Panc1 (cell line): ENCODE results near the gene TULP3. TPM values are rescaled to one million over a fixed set of nuclear protein-coding genes. Genes with fewer than 3 reads are reported as not detected.

Experiments
- ATAC-seq: fragments of 200-7000 bp; cut with Tn5 transposase; 2 replicates; pipeline ENCODE4 v1.9.1; 2020; ENCODE audit warnings: mild to moderate bottlenecking, moderate library complexity
- BruUV-seq: library from RNA; stranded (reverse); fragments of 400-500 nt; replicated peaks from 2 replicates; lab custom pipeline; 2021; lab: Mats Ljungman, UMichigan
- CTCF ChIA-PET: fragments of 300-600 bp; sonication (Branson Sonifier 250); formaldehyde crosslinking; loops from one replicate; lab custom pipeline; 2022; ENCODE audit warnings: antibody characterized with exemption; lab: Charles Lee
- POLR2A ChIA-PET: fragments of 300-600 bp; sonication (Branson Sonifier 250); formaldehyde crosslinking; loops from one replicate; lab custom pipeline; 2022; ENCODE audit warnings: antibody characterized with exemption; lab: Charles Lee
- DNase-seq: peaks from one replicate; pipeline ENCODE4 v3.0.0-alpha.2; 2010; ENCODE audit warnings: low read depth, low spot score
- H3K27ac ChIP-seq: 2 replicates; pipeline ENCODE4 v1.5.1; 2011; ENCODE audit warnings: mild to moderate bottlenecking, low read length, inconsistent platforms
- H3K27me3 ChIP-seq: fragments of 200-500 bp; sonication (Bioruptor generic); 2 replicates; pipeline ENCODE4 v1.6.0; 2014; ENCODE audit warnings: low read length, inconsistent platforms; ENCODE audit not compliant: control insufficient read depth, insufficient read depth
- H3K36me3 ChIP-seq: fragments of 200-500 bp; sonication (Bioruptor generic); 2 replicates; pipeline ENCODE4 v1.5.1; 2014; ENCODE audit warnings: inconsistent platforms, mild to moderate bottlenecking, low read length, moderate library complexity; ENCODE audit not compliant: control insufficient read depth, insufficient read depth
- H3K4me1 ChIP-seq: 2 replicates; pipeline ENCODE4 v1.5.1; 2011; ENCODE audit warnings: inconsistent platforms, mild to moderate bottlenecking, low read length, moderate library complexity; ENCODE audit not compliant: control insufficient read depth, insufficient read depth
- H3K4me3 ChIP-seq, 2 experiments: 2 replicates each; pipeline ENCODE4 v1.5.1; 2011 to 2012; ENCODE audit warnings: low read depth in 2 of 2, low read length in 2 of 2, mild to moderate bottlenecking in 2 of 2, inconsistent platforms in 1 of 2, moderate library complexity in 1 of 2
- H3K9me3 ChIP-seq: fragments of 200-500 bp; sonication (Bioruptor generic); 2 replicates; pipeline ENCODE4 v1.5.1; 2014; ENCODE audit warnings: low read depth, mild to moderate bottlenecking, inconsistent platforms, low read length, moderate library complexity; ENCODE audit not compliant: control insufficient read depth, insufficient read depth
- CTCF ChIP-seq: fragments of 450-650 bp; IDR thresholded peaks from 2 replicates; pipeline ENCODE4 v1.5.1; 2017; ENCODE audit warnings: mild to moderate bottlenecking
- POLR2AphosphoS5 ChIP-seq: IDR thresholded peaks from 2 replicates; pipeline ENCODE4 v1.6.1; 2012; ENCODE audit warnings: mild to moderate bottlenecking, low read depth, low read length, moderate library complexity
- REST ChIP-seq, 2 experiments: IDR thresholded peaks; 2 replicates each; pipeline ENCODE4 v1.6.1; 2011 to 2012; ENCODE audit warnings: low read depth in 2 of 2, control low read depth in 1 of 2, low read length in 1 of 2, mild to moderate bottlenecking in 1 of 2, moderate library complexity in 1 of 2; ENCODE audit not compliant: insufficient read depth in 1 of 2
- SIN3A ChIP-seq: IDR thresholded peaks from 2 replicates; pipeline ENCODE4 v1.6.1; 2012; ENCODE audit warnings: low read depth, mild to moderate bottlenecking, low read length, moderate library complexity, borderline replicate concordance; ENCODE audit not compliant: insufficient read depth
- TCF7L2 ChIP-seq: IDR thresholded peaks from 2 replicates; pipeline ENCODE4 v1.6.1; 2011; ENCODE audit warnings: mild to moderate bottlenecking, low read depth, low read length, inconsistent platforms
- in situ Hi-C: cut with HindIII; loops from 2 replicates; pipeline ENCODE4 v1.10.0; 2016; ENCODE audit warnings: low sequenced_read_pairs, low pct_unique_long_range_greater_than_20kb
- intact Hi-C: fragments of 100-400 bp; cut with micrococcal nuclease; formaldehyde crosslinking; loops from one replicate; pipeline ENCODE4 v1.10.0; 2022; ENCODE audit not compliant: unreplicated experiment
- total RNA-seq: library from RNA; stranded (reverse); gene quantifications from one replicate; pipeline ENCODE4 v1.2.1, GENCODE V29; 2021; ENCODE audit not compliant: unreplicated experiment

TULP3 gene
- total RNA-seq, 1 experiment from 2014 or later = 29.3 TPM

- Histone ChIP-seq H3K27ac (no peak overlapping the region), H3K4me1 (no peaks in the 10 kb centered on the region), H3K27me3 (no peaks in the 10 kb centered on the region), H3K4me3 (no peak overlapping the region), H3K9me3 (no peaks in the 10 kb centered on the region), H3K36me3 (no peaks in the 10 kb centered on the region; the same call in none of the 2 replicates)
- TF ChIP-seq SIN3A = no peak
- no peak for TF ChIP-seq POLR2AphosphoS5
- TF ChIP-seq REST (IDR thresholded peaks at IDR 0.05; ENCODE audit: insufficient read depth in 1 of 2, low read depth in 2 of 2, low read length in 1 of 2) = no peak
- no peak for TF ChIP-seq CTCF
- no peak for TF ChIP-seq TCF7L2
- POLR2A ChIA-PET = no interaction called here
- ATAC-seq = no peak
- no TSS peak for BruUV-seq
- no peak for DNase-seq
- in situ Hi-C loops = no loop called here
- intact Hi-C loops = no loop called here
- CTCF ChIA-PET = no interaction called here
Measured at GRCh38 chr12:2858944-2859421, 31.7 kb upstream of the TULP3 start.

- DNase-seq (no peak), ATAC-seq (no peak)
- ChIA-PET CTCF (no interaction called here), POLR2A (no interaction called here)
- Histone ChIP-seq H3K27me3 (no peaks in the 10 kb centered on the region), H3K4me3 (no peak overlapping the region), H3K27ac (no peak overlapping the region), H3K4me1 (no peaks in the 10 kb centered on the region), H3K9me3 (no peaks in the 10 kb centered on the region), H3K36me3 (no peaks in the 10 kb centered on the region; the same call in none of the 2 replicates)
- BruUV-seq = no TSS peak
- TF ChIP-seq CTCF (no peak), TCF7L2 (no peak), POLR2AphosphoS5 (no peak), SIN3A (no peak)
- intact Hi-C loops = no loop called here
- in situ Hi-C loops = no loop called here
Measured at GRCh38 chr12:2860170-2860569, 30.5 kb upstream of the TULP3 start.
